Stimulated activated CD8-positive, alpha-beta memory T cell treated with anti-CD3 and anti-CD28 coated beads, Interleukin-7, amount 100 ng/mL, for 1 hour (primary cell): ENCODE results near the gene MON2.
A peak's percentile ranks its signal among the peaks of the same experiment; 100 is the strongest.
"Not testable (repeated sequence)": the region's sequence is repeated elsewhere in the genome, so short reads cannot be mapped to it uniquely, and the experiment has no call there.

Source experiments
- DNase-seq, 2 donors: peaks; one replicate each; pipeline ENCODE4 v3.0.0-alpha.2; 2020; ENCODE audit warnings: low read depth in 2 of 2

MON2 gene, protein sequence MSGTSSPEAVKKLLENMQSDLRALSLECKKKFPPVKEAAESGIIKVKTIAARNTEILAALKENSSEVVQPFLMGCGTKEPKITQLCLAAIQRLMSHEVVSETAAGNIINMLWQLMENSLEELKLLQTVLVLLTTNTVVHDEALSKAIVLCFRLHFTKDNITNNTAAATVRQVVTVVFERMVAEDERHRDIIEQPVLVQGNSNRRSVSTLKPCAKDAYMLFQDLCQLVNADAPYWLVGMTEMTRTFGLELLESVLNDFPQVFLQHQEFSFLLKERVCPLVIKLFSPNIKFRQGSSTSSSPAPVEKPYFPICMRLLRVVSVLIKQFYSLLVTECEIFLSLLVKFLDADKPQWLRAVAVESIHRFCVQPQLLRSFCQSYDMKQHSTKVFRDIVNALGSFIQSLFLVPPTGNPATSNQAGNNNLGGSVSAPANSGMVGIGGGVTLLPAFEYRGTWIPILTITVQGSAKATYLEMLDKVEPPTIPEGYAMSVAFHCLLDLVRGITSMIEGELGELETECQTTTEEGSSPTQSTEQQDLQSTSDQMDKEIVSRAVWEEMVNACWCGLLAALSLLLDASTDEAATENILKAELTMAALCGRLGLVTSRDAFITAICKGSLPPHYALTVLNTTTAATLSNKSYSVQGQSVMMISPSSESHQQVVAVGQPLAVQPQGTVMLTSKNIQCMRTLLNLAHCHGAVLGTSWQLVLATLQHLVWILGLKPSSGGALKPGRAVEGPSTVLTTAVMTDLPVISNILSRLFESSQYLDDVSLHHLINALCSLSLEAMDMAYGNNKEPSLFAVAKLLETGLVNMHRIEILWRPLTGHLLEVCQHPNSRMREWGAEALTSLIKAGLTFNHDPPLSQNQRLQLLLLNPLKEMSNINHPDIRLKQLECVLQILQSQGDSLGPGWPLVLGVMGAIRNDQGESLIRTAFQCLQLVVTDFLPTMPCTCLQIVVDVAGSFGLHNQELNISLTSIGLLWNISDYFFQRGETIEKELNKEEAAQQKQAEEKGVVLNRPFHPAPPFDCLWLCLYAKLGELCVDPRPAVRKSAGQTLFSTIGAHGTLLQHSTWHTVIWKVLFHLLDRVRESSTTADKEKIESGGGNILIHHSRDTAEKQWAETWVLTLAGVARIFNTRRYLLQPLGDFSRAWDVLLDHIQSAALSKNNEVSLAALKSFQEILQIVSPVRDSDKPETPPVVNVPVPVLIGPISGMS (N-terminal part only)

GRCh38 chr12:62466594-62467491 is at the start of gene MON2:
TSS of gene MON2 (plus strand) at chr12:62466826. CDS start at chr12:62467208, 382 bp downstream.
- DNase-seq: peak; percentile 72 to 77

DNA sequence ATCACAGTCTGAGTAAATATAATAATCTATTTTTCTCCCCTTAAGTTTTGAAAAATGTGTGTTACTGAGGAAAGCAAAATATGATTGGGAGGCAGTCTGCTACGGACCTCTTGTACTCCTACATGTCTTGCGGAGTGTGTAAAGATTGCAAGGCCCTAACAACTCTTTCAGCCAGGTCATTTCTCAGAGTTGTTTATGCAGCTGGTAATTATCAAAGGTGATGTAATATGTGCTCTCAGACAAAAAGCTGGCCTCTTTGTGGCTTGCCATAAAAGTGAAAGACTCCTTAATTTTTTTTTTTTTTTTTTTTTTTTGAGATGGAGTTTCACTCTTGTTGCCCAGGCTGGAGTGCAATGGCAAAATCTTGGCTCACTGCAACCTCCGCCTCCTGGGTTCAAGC is 40.5 kb upstream of the MON2 start:
- no peak for DNase-seq

DNA sequence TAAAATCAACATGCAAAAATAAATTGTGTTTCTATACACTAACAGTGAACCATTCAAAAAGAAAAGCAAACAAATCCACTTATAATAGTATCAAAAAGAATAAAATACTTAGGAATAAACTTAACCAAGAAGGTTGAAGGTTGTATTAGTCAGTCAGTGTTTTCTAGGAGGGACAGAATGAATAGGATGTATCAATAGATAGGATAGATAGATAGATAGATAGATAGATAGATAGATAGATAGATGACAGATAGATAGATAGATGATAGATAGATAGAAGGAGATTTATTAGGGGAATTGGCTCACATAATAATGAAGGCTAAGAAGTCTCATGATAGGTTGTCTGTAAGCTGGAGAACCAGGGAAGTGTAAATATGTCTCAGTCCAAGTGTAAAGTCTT is 37.2 kb upstream of the MON2 start:
- DNase-seq: no peak

- DNase-seq: no peak
Measured at GRCh38 chr12:62434494-62435302, 31.9 kb upstream of the MON2 start.

DNA sequence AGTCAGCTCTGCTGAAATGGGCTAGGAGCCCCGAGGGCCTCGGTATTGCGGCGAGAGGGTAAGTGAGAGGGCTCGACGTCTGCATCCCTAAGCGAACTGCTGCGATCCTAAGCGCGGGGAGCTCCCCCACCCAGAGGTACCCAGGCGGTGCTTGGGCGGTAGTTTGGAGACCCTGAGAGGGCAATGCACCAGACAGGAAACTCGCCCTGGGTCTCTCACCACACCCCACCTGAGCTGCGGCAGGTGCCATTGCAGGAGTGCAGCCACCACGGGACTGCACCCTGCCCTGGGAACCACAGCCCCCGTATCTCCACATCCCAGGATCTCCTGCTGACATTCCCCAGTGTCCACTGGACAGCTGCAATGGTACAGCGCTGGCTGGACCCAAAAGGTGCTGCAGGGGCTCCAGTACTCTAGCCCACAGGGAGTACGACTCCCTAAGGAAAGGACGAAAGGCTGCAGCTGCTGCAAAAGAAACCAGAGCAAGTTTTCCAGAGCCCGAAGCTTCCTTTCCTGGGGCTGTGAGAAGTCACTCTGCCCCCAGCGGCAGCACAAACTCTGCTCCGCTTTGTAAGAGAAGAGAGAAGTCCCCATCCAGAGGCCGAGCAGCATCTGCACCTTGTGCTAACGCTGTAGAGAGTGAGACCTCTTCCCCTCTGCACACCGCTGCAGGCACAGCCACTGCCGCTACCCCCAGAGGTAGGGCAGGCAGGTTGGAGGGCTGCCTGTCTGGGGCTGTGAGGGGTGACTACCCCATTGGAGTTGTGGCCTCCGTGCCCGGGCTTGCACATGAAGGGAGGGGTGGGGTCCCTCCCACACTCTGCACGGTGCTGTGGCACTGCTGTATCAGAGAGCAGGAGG is 31.1 kb upstream of the MON2 start:
- DNase-seq: no peak

- DNase-seq: no peak
Measured at GRCh38 chr12:62436164-62436503, 30.5 kb upstream of the MON2 start.

DNA sequence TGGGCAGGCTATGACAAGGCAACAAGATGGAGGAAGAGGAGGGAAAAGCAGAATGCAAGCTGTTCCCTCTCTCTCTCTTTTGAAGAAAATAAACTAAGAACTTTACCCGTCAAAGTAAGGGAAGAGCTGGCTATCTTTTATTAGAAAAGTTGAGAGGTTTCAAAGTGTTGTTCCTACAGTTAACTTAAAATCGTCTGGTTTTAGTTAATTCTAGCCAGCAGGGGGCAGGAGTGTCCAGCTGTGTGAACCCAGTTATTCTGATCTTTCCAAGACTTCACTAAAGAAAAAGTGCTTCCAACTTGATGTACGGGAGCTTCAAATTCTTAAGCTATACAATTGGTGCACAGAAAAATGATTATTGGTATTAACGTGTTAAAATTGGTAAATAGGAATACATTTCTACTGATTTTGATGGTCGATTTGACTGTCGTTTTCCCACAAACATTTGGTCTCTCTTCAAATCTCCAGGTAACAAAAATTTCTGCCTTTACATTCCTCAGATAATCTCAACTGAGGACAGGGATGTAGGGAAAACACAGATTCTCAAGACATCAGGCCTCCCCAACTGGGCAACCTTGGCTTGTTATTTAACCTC is 28.4 kb upstream of the MON2 start:
- DNase-seq: peak in 1 of 2 donors; percentile 34

- no peak for DNase-seq
Measured at GRCh38 chr12:62446754-62447452, 19.7 kb upstream of the MON2 start.

DNA sequence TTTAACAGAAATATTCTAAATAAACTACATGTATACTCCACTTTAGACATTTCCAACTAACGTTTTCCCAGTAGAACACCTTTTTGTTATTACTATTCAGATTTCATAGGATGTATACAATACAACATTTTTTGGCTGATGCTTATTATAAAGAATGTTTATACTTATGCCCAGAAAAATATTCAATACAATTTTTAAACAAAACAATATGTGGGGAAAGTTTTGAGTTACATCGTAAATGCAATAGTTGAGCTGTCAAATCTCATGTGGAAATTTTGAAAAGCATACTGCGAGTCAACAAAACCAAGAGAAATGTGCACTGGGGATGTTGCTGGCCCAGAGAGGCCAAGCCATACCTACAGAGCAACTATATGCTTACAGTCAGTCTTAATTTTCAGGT is 18.2 kb upstream of the MON2 start:
- DNase-seq: no peak

GRCh38 chr12:62455429-62455828 is 11.2 kb upstream of the MON2 start:
- DNase-seq: not testable (repeated sequence)

- no peak for DNase-seq
Measured at GRCh38 chr12:62458626-62459025, 8.0 kb upstream of the MON2 start.

- DNase-seq: no peak
Measured at GRCh38 chr12:62459976-62460375, 6.7 kb upstream of the MON2 start.

DNA sequence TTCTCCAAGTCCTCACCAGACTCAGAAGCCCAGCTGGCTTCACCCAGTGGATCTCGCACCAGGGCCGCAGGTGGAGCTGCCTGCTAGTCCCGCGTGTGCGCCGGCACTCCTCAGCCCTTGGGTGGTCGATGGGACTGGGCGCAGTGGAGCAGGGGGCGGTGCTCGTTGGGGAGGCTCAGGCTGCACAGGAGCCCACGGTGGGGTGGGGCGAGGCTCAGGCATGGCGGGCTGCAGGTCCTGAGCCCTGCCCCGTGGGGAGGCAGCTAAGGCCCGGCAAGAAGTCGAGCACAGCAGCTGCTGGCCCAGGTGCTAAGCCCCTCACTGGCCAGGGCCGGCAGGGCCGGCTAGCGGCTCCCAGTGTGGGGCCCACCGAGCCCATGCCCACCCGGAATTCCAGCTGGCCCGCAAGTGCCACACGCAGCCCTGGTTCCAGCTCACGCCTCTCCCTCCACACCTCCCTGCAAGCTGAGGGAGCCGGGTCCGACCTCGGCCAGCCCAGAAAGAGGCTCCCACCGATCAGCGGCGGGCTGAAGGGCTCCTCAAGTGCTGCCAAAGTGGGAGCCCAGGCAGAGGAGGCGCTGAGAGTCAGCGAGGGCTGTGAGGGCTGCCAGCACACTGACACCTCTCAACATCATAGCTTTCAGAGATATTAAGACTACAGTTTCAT is 5.3 kb upstream of the MON2 start:
- not testable (repeated sequence) for DNase-seq

DNA sequence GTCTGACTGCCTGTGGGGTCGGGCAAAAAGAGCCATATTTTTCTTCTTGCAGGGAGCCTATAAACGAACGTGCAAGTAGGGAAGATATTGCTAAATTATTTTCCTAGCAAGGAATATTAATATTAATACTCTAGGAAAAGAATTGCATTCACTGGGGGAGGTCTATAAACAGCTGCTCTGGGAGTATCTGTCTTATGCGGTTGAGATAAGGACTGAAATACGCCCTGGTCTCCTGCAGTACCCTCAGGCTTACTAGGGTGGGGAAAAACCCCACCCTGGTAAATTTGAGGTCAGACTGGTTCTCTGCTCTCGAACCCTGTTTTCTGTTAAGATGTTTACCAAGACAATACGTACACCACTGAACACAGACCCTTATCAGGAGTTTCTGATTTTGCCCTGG is 3.4 kb upstream of the MON2 start:
- not testable (repeated sequence) for DNase-seq

DNA sequence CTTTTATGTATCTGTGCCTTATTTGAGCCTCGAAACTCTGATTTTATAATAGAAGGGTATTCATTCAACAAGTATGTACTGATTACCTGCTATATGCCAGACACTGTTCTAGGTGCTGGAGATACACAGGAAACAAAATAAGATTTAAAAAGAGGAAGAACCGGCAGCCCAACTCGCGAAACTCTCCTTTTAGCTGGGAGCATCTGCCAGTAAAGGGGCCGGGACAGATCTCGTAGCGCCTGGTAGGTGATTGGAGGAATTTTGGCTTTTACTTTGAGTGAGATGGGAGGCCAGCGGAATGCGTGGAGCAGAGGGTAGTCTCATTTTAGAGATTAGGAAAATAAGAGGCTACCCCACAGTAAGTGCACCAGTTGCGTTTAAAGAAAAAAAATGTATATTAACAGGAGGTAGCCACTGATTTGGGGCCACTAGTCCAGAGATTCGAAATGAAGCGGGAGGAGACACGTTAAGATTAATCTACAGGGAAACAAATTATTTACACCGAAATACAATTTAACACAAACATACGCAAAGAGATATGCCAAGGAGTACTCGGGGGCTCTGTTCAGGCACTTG is 520 bp upstream of the MON2 start:
- DNase-seq: no peak

DNA sequence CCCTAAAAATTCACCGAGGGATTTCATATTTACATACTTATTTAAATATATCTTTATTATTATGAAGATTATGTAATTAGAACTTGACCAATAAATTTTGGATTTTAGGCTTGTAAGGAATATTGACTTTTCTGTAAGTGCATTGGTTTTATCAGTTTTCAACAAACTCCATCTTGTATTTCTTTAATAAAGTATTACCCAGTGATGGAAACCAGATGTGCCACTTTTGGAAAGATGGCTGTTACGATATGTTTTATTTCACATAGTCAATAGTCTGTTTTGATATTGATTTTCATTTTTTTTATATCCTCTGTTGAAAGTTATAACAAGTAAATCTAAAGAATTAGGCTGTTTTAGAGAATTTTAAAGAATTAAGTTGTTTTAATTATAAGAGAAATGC is 1.8 kb downstream of the MON2 start:
- no peak for DNase-seq

GRCh38 chr12:62468935-62469334 is 2.3 kb downstream of the MON2 start:
- no peak for DNase-seq
